NCI-H1436 treated with DMSO at 0.1 percent for 48 hours (cell line): ENCODE measurements around the gene ZNF76.

Experiments
- DNase-seq: peaks from one replicate; lab custom pipeline; 2025; lab: John Stamatoyannopoulos, UW

ZNF76 gene

DNA sequence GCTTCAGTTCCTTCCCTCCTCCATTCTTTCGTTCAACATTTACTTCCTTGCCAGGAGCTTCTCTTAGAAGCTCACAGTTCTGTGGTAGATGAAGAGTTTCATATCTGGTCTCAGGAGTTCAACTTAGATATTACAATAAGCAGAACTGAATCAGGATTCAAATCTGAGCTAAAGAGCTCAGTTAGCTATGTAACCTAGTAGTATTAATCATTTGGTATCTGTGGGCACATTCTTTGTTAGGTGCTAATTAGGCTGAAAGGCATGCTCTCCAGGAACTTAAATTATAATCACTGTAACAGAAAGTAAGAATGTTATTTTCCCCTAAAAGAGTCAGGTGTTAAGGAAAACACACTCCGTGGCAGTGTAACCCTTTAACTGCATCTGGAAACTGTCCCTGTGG is 8.4 kb downstream of the ZNF76 start:
- no peak for DNase-seq

- DNase-seq, result no peak
Observed at GRCh38 chr6:35272005-35272404, 12.5 kb downstream of the ZNF76 start.

GRCh38 chr6:35273822-35274559 is 14.5 kb downstream of the ZNF76 start:
- DNase-seq, result no peak

DNA sequence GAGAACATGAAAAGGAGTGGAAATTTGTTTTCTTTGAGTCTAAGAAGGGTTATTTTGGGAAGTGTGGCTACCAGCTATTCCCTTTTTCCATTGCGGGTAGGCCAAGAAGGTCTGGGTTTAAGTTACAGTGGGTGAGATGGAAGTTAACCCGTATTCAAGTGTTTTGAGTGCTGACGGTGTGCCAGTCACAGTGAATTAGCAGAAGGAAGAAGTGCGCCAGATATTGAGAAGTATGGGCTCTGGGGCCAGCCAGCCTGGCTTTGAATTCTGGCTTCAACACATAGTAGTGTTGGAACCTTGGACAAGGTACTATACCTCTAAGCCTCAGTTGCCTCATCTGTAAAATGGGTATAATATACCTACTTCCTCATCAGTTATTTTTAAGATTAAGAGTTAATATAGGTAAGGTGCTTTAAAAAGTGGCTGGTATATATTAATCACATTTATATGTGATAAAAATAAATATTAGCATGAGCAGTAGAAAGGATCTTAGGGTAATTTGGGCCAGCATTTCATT is 16.3 kb downstream of the ZNF76 start:
- DNase-seq, result no peak

GRCh38 chr6:35278708-35279107 is 19.2 kb downstream of the ZNF76 start:
- DNase-seq, result no peak

- no peak for DNase-seq
Observed at GRCh38 chr6:35280903-35281302, 21.4 kb downstream of the ZNF76 start.

DNA sequence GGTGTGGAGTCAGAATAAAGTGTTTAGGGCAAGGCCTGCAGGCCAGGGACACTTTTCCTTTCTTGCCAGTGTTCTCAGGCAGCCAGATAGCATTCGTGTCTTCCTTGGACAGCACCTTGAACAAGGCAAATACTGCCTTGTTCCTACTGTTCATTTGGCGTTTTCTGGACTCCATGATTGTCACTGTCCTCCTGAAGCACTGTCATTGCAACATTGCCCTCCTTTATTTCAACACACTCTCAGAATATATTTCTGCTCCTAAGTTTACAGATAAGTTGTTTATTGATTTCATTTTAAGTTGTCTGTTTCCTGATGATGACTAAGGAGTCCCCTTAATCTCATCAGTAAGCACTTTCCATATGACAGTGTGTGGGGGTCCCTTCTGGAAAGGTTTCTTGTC is 22.9 kb downstream of the ZNF76 start:
- DNase-seq, result no peak

- DNase-seq, result no peak
Observed at GRCh38 chr6:35283361-35283760, 23.8 kb downstream of the ZNF76 start.

DNA sequence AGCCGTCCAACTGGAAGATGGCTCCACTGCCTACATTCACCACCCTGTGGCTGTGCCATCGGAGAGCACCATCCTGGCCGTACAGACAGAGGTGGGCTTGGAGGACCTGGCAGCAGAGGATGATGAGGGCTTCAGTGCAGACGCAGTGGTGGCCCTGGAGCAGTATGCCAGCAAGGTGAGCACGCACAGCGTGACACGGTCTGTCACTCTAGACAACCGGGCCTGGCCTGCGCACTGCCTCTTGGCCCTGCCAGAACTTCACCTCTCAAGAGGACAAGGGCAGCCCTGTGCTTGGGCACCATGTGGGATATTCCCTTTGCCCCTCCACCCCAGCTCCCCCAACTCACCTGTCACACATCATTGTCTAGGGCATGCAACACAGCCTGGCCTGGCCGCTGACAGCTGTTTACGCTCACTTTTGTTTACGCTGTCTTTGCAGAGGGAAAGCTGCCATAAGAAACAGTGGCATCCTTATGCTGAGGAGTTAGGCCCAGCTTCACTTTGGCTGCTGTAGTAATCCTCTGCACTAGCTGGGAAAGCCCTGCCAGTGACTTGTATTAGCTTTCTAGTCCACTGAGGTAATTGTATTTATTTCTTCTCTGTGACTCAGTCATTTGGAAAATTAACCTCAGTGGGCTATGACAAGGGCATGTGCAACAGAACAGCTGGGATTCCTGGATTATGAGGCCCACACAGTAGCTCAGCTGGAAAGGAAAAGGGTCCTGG is 28.3 kb downstream of the ZNF76 start:
- no peak for DNase-seq

DNA sequence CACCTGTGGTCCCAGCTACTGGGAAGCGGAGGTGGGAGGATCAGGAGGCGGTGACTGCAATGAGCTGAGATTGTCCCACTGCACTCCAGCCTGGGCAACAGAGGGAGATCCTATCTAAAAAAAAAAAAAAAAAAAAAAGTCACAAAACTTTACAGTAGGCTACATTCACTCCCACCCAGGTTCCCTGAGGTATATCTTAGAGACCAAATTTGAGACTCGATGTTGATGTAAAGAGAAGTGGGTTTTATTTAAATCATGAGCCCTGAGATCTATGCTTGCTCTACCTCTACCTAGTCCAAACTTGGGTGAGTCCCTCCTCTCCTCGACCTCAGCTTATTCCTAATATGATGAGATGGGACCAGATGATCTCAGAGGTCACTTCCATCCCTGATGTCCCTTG is 29.3 kb downstream of the ZNF76 start:
- DNase-seq, result no peak

GRCh38 chr6:35291491-35291890 is 32.0 kb downstream of the ZNF76 start:
- DNase-seq, result no peak

DNA sequence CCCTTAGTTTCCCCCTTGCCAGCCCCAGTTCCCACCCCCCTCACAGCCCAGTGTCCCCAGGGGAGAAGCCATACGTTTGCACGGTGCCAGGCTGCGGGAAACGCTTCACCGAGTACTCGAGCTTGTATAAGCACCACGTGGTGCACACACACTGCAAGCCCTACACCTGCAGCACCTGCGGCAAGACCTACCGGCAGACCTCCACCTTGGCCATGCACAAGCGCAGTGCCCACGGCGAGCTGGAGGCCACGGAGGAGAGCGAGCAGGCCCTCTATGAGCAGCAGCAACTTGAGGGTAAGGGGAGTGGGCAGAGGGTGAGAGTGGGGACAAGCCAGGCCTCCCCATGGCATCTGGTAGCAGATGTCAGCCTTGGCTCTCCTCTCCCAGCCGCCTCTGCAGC is 33.0 kb downstream of the ZNF76 start:
- DNase-seq, result no peak

DNA sequence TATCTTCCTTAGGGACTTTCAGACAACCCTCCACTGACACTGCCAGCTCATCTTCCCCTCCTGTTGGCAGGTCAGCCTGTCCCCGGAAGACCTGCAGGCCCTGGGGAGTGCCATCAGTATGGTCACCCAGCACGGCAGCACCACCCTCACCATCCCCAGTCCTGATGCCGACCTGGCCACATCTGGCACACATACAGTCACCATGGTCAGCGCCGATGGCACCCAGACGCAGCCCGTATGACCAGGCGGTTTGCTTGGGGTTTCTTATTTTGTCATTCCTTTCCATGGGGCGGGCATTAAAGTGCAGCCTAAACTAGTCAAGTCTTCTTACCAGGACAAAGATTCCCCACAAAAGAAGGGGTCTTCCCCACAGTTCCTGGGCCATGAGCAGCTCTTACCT is 34.1 kb downstream of the ZNF76 start:
- DNase-seq, result no peak

DNA sequence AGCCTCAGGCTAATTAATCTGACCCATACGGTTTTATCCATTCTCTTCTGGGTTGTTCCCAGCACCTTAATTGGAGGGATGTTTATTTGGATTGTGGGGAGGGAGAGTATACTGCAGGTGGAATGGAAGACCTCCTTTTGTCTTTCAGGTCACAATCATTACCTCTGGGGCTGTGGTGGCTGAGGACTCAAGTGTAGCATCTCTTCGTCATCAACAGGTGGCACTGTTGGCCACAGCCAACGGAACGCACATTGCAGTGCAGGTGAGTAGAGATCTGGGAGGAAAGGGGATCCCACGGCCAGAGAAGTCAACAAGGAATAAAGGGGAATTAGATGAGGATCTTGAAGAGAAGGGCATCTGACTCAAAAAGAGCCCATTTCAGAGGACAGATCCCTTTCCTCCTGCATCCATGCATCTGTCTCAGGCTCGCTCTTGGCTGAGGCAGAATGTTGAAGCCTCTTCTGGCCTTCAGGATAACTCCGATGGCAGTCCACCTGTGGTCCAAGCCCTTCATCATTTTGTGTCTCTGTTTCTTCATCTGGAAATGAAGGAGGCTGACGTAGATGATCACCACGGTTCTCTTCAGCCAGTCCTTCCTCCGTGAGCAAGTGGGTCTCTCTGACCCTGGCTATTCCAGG is 34.9 kb downstream of the ZNF76 start:
- DNase-seq, result no peak

DNA sequence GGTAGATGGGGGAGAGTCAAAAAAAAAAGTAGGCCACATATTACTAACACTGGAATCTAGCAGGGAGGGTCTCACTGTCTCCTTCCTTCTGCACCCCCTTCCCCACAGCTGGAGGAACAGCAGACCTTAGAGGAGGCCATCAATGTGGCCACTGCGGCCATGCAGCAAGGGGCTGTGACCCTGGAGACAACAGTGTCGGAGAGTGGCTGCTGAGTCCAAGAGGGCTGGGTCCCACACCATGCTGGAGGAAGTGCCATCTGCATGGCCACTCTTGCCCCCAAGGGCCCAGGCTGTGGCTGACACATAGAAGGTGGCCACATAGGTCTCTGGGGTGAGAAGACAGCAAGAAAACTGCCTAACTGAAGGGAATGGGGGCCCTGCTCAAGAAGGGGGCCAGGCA is 35.5 kb downstream of the ZNF76 start:
- DNase-seq, result no peak

- DNase-seq, result no peak
Observed at GRCh38 chr6:35295521-35296315, 36.2 kb downstream of the ZNF76 start.

DNA sequence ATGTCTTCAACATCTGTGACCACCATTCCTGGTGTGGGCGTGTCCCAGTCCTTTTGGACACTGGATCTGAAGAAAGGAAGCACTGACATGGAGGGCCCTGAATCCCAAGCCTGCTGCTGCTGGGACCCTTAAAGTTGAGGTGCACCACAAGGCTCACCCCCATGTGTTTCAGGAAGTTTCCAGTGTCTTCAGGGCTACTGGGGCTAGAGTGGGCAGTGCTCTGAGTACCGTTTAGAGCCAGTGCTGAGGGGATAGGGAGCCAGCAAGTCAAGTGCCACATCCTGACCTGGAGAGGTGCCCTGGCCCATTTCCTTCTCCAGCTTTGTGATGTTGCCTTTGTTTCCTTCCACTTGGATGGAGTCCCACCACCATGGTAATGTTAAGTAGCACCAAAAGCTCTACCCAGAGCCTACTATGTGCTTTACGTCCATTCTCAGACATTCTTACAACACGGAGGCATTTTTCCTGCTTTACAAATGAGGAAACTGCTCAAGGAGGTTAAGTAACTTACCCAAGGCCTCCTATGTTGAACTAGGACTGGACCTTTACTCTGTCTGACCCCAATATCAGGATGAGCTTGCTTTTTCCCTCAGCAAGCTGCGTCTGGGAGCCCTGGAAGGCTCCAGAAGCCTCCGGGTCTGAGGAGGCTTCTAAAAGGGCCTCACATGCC is 37.5 kb downstream of the ZNF76 start:
- DNase-seq, result no peak

DNA sequence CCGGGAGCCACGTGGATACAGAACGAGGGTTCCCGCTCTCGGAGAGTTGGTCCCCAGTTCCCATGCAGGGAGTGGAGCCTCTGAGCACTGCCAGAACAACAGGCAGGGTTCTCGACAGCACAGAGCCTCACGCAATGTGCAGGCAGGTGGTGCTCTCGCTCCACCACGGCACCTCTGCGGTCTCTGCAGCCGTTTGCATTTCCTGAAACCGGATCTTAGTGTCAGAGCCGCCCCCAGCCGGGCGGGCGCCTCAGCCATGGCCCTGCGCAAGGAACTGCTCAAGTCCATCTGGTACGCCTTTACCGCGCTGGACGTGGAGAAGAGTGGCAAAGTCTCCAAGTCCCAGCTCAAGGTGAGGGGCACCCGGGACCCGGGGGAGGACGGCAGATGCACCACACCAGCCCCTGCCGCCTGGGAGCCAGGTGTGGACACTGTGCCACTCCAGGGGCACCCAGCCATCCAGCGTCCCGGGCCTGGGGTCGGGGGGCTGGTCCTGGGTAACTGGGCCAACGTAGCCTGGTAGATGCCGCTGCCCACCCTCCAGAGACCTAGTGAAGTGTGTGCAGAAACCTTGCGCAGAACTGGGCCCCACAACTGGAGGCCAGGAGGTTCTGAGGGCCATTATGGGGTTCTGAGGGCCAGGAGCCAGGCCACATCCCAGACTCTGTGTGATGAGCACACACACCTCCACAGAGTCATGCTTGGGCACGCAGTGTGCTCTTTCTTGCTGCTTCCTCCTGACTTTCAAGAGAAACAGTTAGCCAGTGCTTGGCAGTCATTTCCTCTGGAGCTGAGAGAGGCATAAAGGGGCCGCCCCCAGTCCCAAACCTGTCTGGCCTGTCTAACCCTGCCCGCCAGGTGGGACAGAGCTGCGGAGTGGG is 38.3 kb downstream of the ZNF76 start, which contains the start of gene DEF6:
Gene DEF6 (plus strand): TSS at position 218 of the 881 bp plus-strand sequence. CDS start 39 bp downstream, at position 257.
- DNase-seq, result peak; percentile 61

GRCh38 chr6:35298625-35299140 is 39.1 kb downstream of the ZNF76 start:
- DNase-seq, result no peak

DNA sequence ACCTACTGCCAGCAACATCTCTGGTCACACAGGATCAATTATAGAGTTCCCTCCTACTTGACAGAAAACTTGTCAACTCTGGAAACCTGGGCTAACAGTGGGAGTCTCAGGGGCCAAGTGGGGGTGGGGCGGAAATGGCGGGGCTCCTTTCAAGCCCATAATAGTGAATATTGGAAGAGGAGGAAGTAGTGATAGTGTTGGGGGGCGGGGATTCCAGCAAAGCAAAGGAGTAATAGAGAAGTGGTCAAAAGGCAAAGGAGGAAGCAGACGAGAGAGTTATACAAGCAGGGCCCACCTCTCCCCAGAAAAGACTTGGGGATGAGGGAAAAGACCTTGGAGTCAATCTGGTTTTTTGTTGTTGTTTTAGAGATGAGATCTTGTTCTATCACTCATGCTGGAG is 40.1 kb downstream of the ZNF76 start:
- DNase-seq, result no peak
